LHCN-M2 (cell line): ENCODE results near the gene POU5F1. TPM values are rescaled to one million over a fixed set of nuclear protein-coding genes. Genes with fewer than 3 reads are reported as not detected.

Experiments used
- DNase-seq: peaks from one replicate; pipeline ENCODE4 v3.0.0-alpha.2; 2012; ENCODE audit warnings: low read depth
- total RNA-seq: library from RNA; depleted of rRNA; stranded (reverse); fragments of >200 nt; gene quantifications from 2 replicates; pipeline ENCODE4 v1.2.3, GENCODE V29; 2014; rRNA removed

POU5F1 gene
- total RNA-seq, 1 experiment from 2014 or later: 0.63 TPM

DNA sequence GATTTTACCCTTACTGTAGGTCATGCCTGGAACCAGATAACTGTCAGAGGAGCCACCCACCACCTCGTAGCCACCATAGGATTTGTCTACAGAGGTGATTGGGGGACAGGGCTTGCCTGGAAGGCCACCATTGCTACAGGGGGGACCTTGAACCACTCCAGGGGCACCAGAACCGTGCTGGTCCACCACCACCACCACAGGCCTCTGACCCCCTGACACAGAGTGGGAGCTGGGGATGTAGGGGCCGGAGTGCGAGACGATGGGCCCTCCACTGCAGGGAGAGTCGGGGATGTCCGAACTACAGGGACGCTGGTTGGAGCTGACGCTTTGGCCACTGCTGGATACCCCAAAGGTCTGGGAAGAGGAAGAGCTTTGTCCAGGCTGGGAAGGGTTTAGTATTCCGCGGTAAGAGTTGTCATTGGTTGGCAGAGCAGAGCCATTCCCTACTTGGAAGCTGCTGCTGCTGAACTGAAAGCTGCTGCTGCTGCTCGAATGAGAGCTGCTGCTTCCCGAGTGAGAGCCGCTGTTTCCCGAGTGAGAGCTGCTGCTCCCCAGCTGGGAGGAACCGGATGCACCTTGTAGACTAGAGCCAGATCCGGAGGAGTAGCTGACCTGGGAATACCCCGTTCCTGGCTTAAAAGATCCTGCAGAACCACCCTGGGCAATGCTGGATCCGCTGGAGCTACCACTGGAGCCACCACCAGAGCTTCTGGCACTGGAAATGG, 53.7 kb downstream of the POU5F1 start:
- DNase-seq: no peak

DNA sequence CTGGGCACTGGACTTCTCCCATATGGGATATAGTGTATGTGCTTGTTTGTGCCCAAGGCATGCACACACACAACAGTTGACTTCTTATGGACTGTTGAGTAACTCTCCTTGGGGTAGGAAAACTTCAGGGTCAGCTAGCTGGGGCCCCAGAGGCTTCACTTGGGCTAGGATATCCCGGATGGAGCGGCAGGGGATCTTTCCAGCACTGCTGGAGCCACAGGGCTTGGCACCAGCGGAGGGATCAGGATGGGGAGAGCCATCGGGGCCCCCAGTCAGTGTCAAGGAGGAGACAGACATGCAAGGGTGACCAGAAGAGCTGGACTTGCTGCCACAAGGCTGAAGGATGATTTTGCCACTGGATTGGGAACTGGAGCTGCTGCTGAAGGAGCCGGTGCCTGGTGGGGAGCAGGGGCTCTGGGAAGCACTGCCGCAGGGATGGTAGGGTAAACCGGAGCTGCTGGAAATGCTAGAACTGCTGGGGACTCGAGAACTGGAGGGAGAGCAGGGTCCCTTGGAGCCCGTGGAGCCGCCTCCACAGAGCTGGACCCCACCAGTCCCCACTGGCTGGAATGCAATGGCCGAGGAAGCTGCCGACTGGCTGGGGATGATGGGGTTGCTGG, 54.4 kb downstream of the POU5F1 start:
- no peak for DNase-seq

DNA sequence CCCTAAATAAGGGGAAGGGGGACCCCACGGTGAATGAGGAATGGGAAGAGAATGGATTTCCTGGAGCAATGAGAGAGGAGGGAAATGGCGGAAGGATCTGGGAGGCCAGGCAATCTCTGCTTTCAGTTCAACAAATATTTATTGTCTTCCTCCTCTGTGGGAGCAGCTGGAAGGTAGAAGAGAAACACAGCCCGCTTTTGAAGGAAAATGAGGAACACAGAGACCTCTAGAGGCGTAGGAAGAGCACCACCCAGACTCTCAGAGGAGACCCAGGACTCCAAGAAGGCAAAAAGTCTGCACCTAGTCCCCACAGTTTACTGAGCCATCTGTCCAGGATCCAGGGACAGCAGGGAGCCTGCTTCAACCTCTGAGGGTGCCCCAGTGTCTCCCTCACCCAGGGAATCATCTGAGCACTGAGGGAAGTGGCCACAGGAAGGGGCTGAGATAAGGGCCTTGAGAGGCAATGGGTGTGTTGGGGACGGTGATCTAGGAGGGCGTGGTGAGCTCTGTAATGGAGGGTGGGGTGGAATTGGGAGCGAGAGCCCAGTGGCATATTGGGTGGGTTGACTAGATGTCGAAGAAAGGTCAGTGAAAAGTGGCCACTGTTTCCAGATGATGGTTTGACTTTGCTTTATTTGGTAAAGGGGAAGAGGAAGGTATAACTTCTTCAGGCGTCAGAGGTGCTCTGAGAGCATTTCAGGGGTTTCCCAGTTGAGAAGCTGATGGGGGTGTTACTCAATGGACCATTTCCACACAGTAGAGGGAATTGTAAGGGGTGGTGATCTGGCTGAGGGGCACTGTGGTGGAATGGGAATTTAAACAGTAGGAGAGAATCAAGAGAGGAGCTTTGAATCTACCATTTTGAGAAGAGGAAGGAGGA, 55.3 kb downstream of the POU5F1 start:
- peak; percentile 50 for DNase-seq

DNA sequence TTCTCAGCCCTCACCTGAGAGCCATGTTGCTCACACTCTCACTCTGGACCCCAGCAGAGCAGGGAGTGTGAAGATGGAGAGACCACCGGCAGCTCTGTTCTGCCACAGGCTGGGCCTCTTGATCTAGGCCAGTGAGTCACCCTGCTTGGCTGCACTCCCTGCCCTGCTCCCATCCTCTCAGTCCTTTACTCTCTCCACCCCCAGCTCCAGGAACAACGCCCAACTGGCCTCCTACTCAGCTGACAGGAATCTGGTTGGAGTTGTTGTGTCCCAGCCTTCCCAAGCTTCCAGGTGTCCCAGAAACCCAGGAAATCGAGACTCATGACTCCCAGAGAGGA, 56.0 kb downstream of the POU5F1 start, which contains the start of gene PSORS1C1:
Gene PSORS1C1 (plus strand): TSS at position 260 of the 338 bp plus-strand sequence. CDS start 14,833 bp downstream, outside the sequence.
- DNase-seq: peak; percentile 90

Other genes with a start within 250 kb of the POU5F1 start
- not detected in 2 replicates for gene SFTA2, start 238.5 kb downstream of the POU5F1 start, total RNA-seq
- not detected in 2 replicates for gene MUCL3, start 229.7 kb downstream of the POU5F1 start, total RNA-seq
- not detected in 2 replicates for gene MUC21, start 187.0 kb downstream of the POU5F1 start, total RNA-seq
- not detected in 2 replicates for gene MUC22, start 160.2 kb downstream of the POU5F1 start, total RNA-seq
- 0.40 and 0.71 TPM in 2 replicates for gene C6orf15, start 58.1 kb downstream of the POU5F1 start, total RNA-seq
- gene PSORS1C1, start 55.9 kb downstream of the POU5F1 start, total RNA-seq: 0.64 and 0.69 TPM in 2 replicates
- not detected in 2 replicates for gene CDSN, start 50.2 kb downstream of the POU5F1 start, total RNA-seq
- gene PSORS1C2, start 31.6 kb downstream of the POU5F1 start, total RNA-seq: not detected in 2 replicates
- 43.2 and 46.7 TPM in 2 replicates for gene CCHCR1, start 12.9 kb downstream of the POU5F1 start, total RNA-seq
- gene TCF19, start 12.1 kb downstream of the POU5F1 start, total RNA-seq: 61.1 and 65.0 TPM in 2 replicates
- 269 and 279 TPM in 2 replicates for gene HLA-C, start 101.4 kb upstream of the POU5F1 start, total RNA-seq
- gene HLA-B, start 186.5 kb upstream of the POU5F1 start, total RNA-seq: 47.6 and 58.7 TPM in 2 replicates
- gene MICA, start 232.9 kb upstream of the POU5F1 start, total RNA-seq: 23.5 and 27.8 TPM in 2 replicates